GM12864 (cell line): ENCODE data around the gene SOX8.
"Not testable (repeated sequence)": the region's sequence is repeated elsewhere in the genome, so short reads cannot be mapped to it uniquely, and the experiment has no call there.

Experiments
- DNase-seq: peaks from one replicate; pipeline ENCODE4 v3.0.0-alpha.2; 2011; ENCODE audit warnings: low read depth
- H3K4me3 ChIP-seq: 2 replicates; pipeline ENCODE4 v1.5.1; 2011; ENCODE audit warnings: mild to moderate bottlenecking, low read depth, low read length, control low read depth
- CTCF ChIP-seq: IDR thresholded peaks from 2 replicates; pipeline ENCODE4 v1.5.1; 2011; ENCODE audit warnings: low read depth, mild to moderate bottlenecking, moderate library complexity, low read length, control low read depth, inconsistent platforms; ENCODE audit errors: missing control alignments

Gene SOX8

GRCh38 chr16:1019231-1020090 is 37.9 kb downstream of the SOX8 start:
- no peak for DNase-seq
- no peak for TF ChIP-seq CTCF
- H3K4me3 ChIP-seq, result no peak overlapping the region

GRCh38 chr16:1020091-1020399 is 38.5 kb downstream of the SOX8 start:
- H3K4me3 ChIP-seq, result no peak overlapping the region
- no peak for TF ChIP-seq CTCF
- DNase-seq, result no peak

- no peak overlapping the region for H3K4me3 ChIP-seq
- TF ChIP-seq CTCF, result no peak
- DNase-seq, result no peak
Observed at GRCh38 chr16:1020591-1020990, 39.0 kb downstream of the SOX8 start.

GRCh38 chr16:1021553-1022160 is 40.1 kb downstream of the SOX8 start:
- TF ChIP-seq CTCF, result no peak
- H3K4me3 ChIP-seq, result no peak overlapping the region
- no peak for DNase-seq

GRCh38 chr16:1022466-1022865 is 40.9 kb downstream of the SOX8 start:
- no peak for DNase-seq
- no peak overlapping the region for H3K4me3 ChIP-seq
- TF ChIP-seq CTCF, result no peak

- no peak for TF ChIP-seq CTCF
- no peak for DNase-seq
- H3K4me3 ChIP-seq, result no peak overlapping the region
Observed at GRCh38 chr16:1024138-1024537, 42.6 kb downstream of the SOX8 start.

- not testable (repeated sequence) for DNase-seq, H3K4me3 ChIP-seq
Observed at GRCh38 chr16:1025183-1025809, 43.7 kb downstream of the SOX8 start.
